Osteoblast (primary cell): ENCODE results near the gene UCHL1. TPM values are rescaled to one million over a fixed set of nuclear protein-coding genes. Genes with fewer than 3 reads are reported as not detected.
"Not testable (repeated sequence)": the region's sequence is repeated elsewhere in the genome, so short reads cannot be mapped to it uniquely, and the experiment has no call there.

Source experiments
- DNase-seq: peaks from one replicate; pipeline ENCODE4 v3.0.0; 2011; ENCODE audit warnings: low spot score, mixed read lengths; ENCODE audit not compliant: insufficient read length; ENCODE audit errors: missing footprints
- H2AFZ ChIP-seq: 2 replicates; pipeline ENCODE4 v1.6.0; 2011; ENCODE audit warnings: mild to moderate bottlenecking, low read length
- H3K27ac ChIP-seq: 2 replicates; pipeline ENCODE4 v1.5.1; 2011; ENCODE audit warnings: mild to moderate bottlenecking, low read depth, low read length, moderate library complexity
- H3K27me3 ChIP-seq: 2 replicates; pipeline ENCODE4 v1.6.0; 2012; ENCODE audit warnings: mild to moderate bottlenecking, control low read depth, inconsistent platforms, low read length, moderate library complexity; ENCODE audit not compliant: insufficient read depth
- H3K36me3 ChIP-seq: 2 replicates; pipeline ENCODE4 v1.5.1; 2011; ENCODE audit warnings: mild to moderate bottlenecking, low read length, control low read depth, moderate library complexity; ENCODE audit not compliant: insufficient read depth
- H3K4me1 ChIP-seq: 2 replicates; pipeline ENCODE4 v1.5.1; 2011; ENCODE audit warnings: mild to moderate bottlenecking, low read length, control low read depth, moderate library complexity; ENCODE audit not compliant: insufficient read depth
- H3K4me2 ChIP-seq: 2 replicates; pipeline ENCODE4 v1.6.0; 2011; ENCODE audit warnings: mild to moderate bottlenecking, low read length; ENCODE audit not compliant: insufficient read depth
- H3K4me3 ChIP-seq: fragments of 200-600 bp; sonication (generic); 3 replicates; pipeline ENCODE4 v1.5.1; 2012; ENCODE audit warnings: mild to moderate bottlenecking, low read length, inconsistent platforms; ENCODE audit not compliant: insufficient read depth
- H3K79me2 ChIP-seq: 2 replicates; pipeline ENCODE4 v1.6.0; 2012; ENCODE audit warnings: mild to moderate bottlenecking, low read length, control low read depth, inconsistent platforms; ENCODE audit not compliant: insufficient read depth
- H3K9me3 ChIP-seq: 2 replicates; pipeline ENCODE4 v1.5.1; 2011; ENCODE audit warnings: low read depth, low read length, control low read depth
- H4K20me1 ChIP-seq: 2 replicates; pipeline ENCODE4 v1.6.0; 2012; ENCODE audit warnings: mild to moderate bottlenecking, low read length, control low read depth; ENCODE audit not compliant: insufficient read depth
- CTCF ChIP-seq: IDR thresholded peaks from 2 replicates; pipeline ENCODE4 v1.5.1; 2011; ENCODE audit warnings: mild to moderate bottlenecking, low read depth, low read length, moderate library complexity; ENCODE audit errors: extremely low read depth
- total RNA-seq: library from RNA; depleted of rRNA; stranded (reverse); fragments of >200 nt; gene quantifications from 2 replicates; pipeline ENCODE4 v1.2.3, GENCODE V29; 2012

UCHL1 gene
- total RNA-seq, 1 donor = 348 TPM

- DNase-seq = no peak
- no peak overlapping the region for H3K4me2 ChIP-seq
- H3K4me1 ChIP-seq = no peaks in the 10 kb centered on the region
- H3K27ac ChIP-seq = no peak overlapping the region
- H3K9me3 ChIP-seq = no peaks in the 10 kb centered on the region
- H3K4me3 ChIP-seq = no peak overlapping the region
- no peaks in the 10 kb centered on the region for H4K20me1 ChIP-seq
- no peaks in the 10 kb centered on the region for H3K36me3 ChIP-seq
- TF ChIP-seq CTCF = no peak
- H3K79me2 ChIP-seq = no peaks in the 10 kb centered on the region
- H2AFZ ChIP-seq = no peak overlapping the region
- H3K27me3 ChIP-seq = no peaks in the 10 kb centered on the region
Observed at GRCh38 chr4:41268721-41269517, 12.2 kb downstream of the UCHL1 start.

- Histone ChIP-seq H4K20me1 (no peaks in the 10 kb centered on the region), H3K4me1 (no peaks in the 10 kb centered on the region), H2AFZ (no peak overlapping the region), H3K27ac (no peak overlapping the region), H3K9me3 (no peaks in the 10 kb centered on the region), H3K27me3 (no peaks in the 10 kb centered on the region), H3K4me3 (no peak overlapping the region), H3K36me3 (no peaks in the 10 kb centered on the region), H3K79me2 (no peaks in the 10 kb centered on the region), H3K4me2 (no peak overlapping the region)
- no peak for TF ChIP-seq CTCF
- no peak for DNase-seq
Observed at GRCh38 chr4:41269682-41270081, 13.0 kb downstream of the UCHL1 start.

- DNase-seq, H3K9me3 ChIP-seq, H4K20me1 ChIP-seq, H3K4me3 ChIP-seq, H2AFZ ChIP-seq, H3K4me2 ChIP-seq, H3K79me2 ChIP-seq, H3K36me3 ChIP-seq, H3K4me1 ChIP-seq, H3K27ac ChIP-seq, H3K27me3 ChIP-seq: not testable (repeated sequence)
Observed at GRCh38 chr4:41275931-41276330, 19.2 kb downstream of the UCHL1 start.

GRCh38 chr4:41280010-41280409 lies 23.3 kb downstream of the UCHL1 start:
- TF ChIP-seq CTCF = no peak
- no peak for DNase-seq
- no peak overlapping the region for H2AFZ ChIP-seq
- H3K9me3 ChIP-seq = no peaks in the 10 kb centered on the region
- H3K4me2 ChIP-seq = no peak overlapping the region
- H3K4me1 ChIP-seq = no peaks in the 10 kb centered on the region
- no peaks in the 10 kb centered on the region for H3K27me3 ChIP-seq
- H3K27ac ChIP-seq = no peak overlapping the region
- no peak overlapping the region for H3K4me3 ChIP-seq
- no peaks in the 10 kb centered on the region for H4K20me1 ChIP-seq
- H3K79me2 ChIP-seq = no peaks in the 10 kb centered on the region
- H3K36me3 ChIP-seq = no peaks in the 10 kb centered on the region
